OCI-LY7 (cell line): ENCODE measurements around the gene ZNF189.

Experiments used
- EZH2phosphoT487 ChIP-seq: fragments of 200-600 bp; sonication (generic); IDR thresholded peaks from 2 replicates; pipeline ENCODE4 v1.6.1; 2018; ENCODE audit warnings: low read depth, borderline replicate concordance, mild to moderate bottlenecking, mixed run types, antibody characterized with exemption, low read length, moderate library complexity, mixed read lengths
- TF ChIP-seq, protein P1 (sequence below): fragments of 200-600 bp; sonication (generic); conservative IDR thresholded peaks from 2 replicates; pipeline ENCODE4 v1.5.1; 2014; ENCODE audit warnings: mild to moderate bottlenecking, antibody characterized with exemption, low read length, moderate library complexity, mixed read lengths

GRCh38 chr9:101449071-101449721, 50.5 kb downstream of the ZNF189 start:
- TF ChIP-seq, protein P1, sequence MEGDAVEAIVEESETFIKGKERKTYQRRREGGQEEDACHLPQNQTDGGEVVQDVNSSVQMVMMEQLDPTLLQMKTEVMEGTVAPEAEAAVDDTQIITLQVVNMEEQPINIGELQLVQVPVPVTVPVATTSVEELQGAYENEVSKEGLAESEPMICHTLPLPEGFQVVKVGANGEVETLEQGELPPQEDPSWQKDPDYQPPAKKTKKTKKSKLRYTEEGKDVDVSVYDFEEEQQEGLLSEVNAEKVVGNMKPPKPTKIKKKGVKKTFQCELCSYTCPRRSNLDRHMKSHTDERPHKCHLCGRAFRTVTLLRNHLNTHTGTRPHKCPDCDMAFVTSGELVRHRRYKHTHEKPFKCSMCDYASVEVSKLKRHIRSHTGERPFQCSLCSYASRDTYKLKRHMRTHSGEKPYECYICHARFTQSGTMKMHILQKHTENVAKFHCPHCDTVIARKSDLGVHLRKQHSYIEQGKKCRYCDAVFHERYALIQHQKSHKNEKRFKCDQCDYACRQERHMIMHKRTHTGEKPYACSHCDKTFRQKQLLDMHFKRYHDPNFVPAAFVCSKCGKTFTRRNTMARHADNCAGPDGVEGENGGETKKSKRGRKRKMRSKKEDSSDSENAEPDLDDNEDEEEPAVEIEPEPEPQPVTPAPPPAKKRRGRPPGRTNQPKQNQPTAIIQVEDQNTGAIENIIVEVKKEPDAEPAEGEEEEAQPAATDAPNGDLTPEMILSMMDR = peak; percentile 87
- no peak for TF ChIP-seq EZH2phosphoT487
